Measurements from ENCODE around the gene PRKG1.
A peak's percentile ranks its signal among the peaks of the same experiment; 100 is the strongest.

Gene PRKG1

GRCh38 chr10:51057925-51058324, 16.4 kb upstream of the PRKG1 start:
- Histone ChIP-seq H3K18ac (ENCODE audit: low read length) (no peak overlapping the region), H2BK15ac (replicated peaks; ENCODE audit: low read depth) (no peak overlapping the region), H3K56ac (ENCODE audit: low read length) (no peak overlapping the region), H3K27ac (ENCODE audit: low read depth, low read length) (no peak overlapping the region), H3K27me3 (ENCODE audit: insufficient read depth, low read length, poor library complexity) (no peaks in the 10 kb centered on the region), H3K4me3 (ENCODE audit: low read length) (no peak overlapping the region), H2BK120ac (ENCODE audit: low read depth, low read length) (no peak overlapping the region), H3K9ac (ENCODE audit: low read length) (no peak overlapping the region), H3K23ac (ENCODE audit: low read length) (no peak overlapping the region), H3K79me1 (ENCODE audit: low read length) (no peaks in the 10 kb centered on the region), H2AK5ac (ENCODE audit: low read length) (no peak overlapping the region), H4K5ac (ENCODE audit: low read length) (no peak overlapping the region), H2BK5ac (ENCODE audit: low read length) (no peak overlapping the region), H3K4me1 (ENCODE audit: control insufficient read depth, low read depth, low read length) (no peaks in the 10 kb centered on the region), H3K79me2 (ENCODE audit: control insufficient read depth, insufficient read depth, low read length) (no peaks in the 10 kb centered on the region), H4K8ac (ENCODE audit: low read depth, low read length) (no peak overlapping the region), H3K4ac (ENCODE audit: low read depth, low read length) (no peak overlapping the region), H3K36me3 (ENCODE audit: control insufficient read depth, insufficient read depth, low read length) (no peaks in the 10 kb centered on the region), H3K4me2 (ENCODE audit: low read length) (no peak overlapping the region)
- WGBS (ENCODE audit: extremely low coverage, insufficient coverage, low lambda C conversion rate): no CpG with 5 or more reads among the region's 4 CpGs
- DNase-seq: no peak

DNA sequence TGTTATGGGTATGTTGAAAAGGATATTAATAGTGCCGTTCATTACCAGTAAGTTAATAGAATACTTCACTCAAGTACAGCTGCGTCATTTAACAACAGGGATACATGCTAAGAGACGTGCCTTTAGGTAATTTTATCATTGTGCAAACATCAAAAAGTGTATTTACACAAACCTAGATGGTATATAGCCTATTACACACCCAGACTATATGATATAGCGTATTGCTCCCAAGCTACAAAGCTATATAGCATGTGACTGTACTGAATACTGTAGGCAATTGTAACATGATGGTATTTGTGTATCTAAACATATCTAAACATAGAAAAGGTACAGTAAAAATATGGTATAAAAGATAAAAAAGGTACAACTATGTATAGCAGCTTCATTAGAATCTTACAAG, 11.1 kb upstream of the PRKG1 start:
- Histone ChIP-seq H4K8ac (ENCODE audit: low read depth, low read length) (no peak overlapping the region), H3K9ac (ENCODE audit: low read length) (no peak overlapping the region), H3K79me2 (ENCODE audit: control insufficient read depth, insufficient read depth, low read length) (no peaks in the 10 kb centered on the region), H3K4ac (ENCODE audit: low read depth, low read length) (no peak overlapping the region), H2BK15ac (replicated peaks; ENCODE audit: low read depth) (no peak overlapping the region), H3K27me3 (ENCODE audit: insufficient read depth, low read length, poor library complexity) (no peaks in the 10 kb centered on the region), H3K4me2 (ENCODE audit: low read length) (no peak overlapping the region), H3K79me1 (ENCODE audit: low read length) (no peaks in the 10 kb centered on the region), H3K4me3 (ENCODE audit: low read length) (no peak overlapping the region), H3K4me1 (ENCODE audit: control insufficient read depth, low read depth, low read length) (no peaks in the 10 kb centered on the region), H3K18ac (ENCODE audit: low read length) (no peak overlapping the region), H2AK5ac (ENCODE audit: low read length) (no peak overlapping the region), H3K56ac (ENCODE audit: low read length) (no peak overlapping the region), H2BK5ac (ENCODE audit: low read length) (no peak overlapping the region), H3K27ac (ENCODE audit: low read depth, low read length) (no peak overlapping the region), H3K23ac (ENCODE audit: low read length) (no peak overlapping the region), H4K5ac (ENCODE audit: low read length) (no peak overlapping the region), H3K36me3 (ENCODE audit: control insufficient read depth, insufficient read depth, low read length) (no peaks in the 10 kb centered on the region), H2BK120ac (ENCODE audit: low read depth, low read length) (no peak overlapping the region)
- WGBS (ENCODE audit: extremely low coverage, insufficient coverage, low lambda C conversion rate): no CpG with 5 or more reads among the region's 4 CpGs
- no peak for DNase-seq

- WGBS (ENCODE audit: extremely low coverage, insufficient coverage, low lambda C conversion rate): no CpG with 5 or more reads among the region's 2 CpGs
- no peak overlapping the region for H2BK120ac ChIP-seq (ENCODE audit: low read depth, low read length)
Observed at GRCh38 chr10:51063659-51064535, 10.4 kb upstream of the PRKG1 start.

DNA sequence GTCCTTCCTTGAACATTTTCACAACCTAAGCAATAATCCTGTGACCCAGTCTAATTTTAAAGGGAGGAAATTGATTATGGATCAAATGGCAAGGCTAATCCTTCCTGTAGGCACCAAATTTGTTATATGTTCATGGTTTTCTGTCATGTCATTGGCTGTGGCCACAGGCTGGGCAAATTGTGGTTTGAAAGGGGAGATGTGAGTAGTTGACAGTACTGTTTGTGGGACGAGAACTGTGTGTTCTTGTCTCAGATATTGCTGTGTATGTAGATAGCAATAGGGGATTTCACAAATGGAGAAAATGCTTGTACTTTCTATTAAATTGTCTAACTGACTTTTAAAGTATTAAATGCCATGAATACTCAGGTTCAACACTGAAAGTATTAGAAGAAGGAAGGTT, 8.1 kb upstream of the PRKG1 start:
- Histone ChIP-seq H4K8ac (ENCODE audit: low read depth, low read length) (no peak overlapping the region), H4K5ac (ENCODE audit: low read length) (no peak overlapping the region), H2BK120ac (ENCODE audit: low read depth, low read length) (no peak overlapping the region), H2AK5ac (ENCODE audit: low read length) (no peak overlapping the region), H3K18ac (ENCODE audit: low read length) (no peak overlapping the region), H3K4me3 (ENCODE audit: low read length) (no peak overlapping the region), H3K4ac (ENCODE audit: low read depth, low read length) (no peak overlapping the region), H3K79me1 (ENCODE audit: low read length) (no peaks in the 10 kb centered on the region), H2BK5ac (ENCODE audit: low read length) (no peak overlapping the region), H3K9ac (ENCODE audit: low read length) (no peak overlapping the region), H3K79me2 (ENCODE audit: control insufficient read depth, insufficient read depth, low read length) (no peaks in the 10 kb centered on the region), H3K36me3 (ENCODE audit: control insufficient read depth, insufficient read depth, low read length) (no peaks in the 10 kb centered on the region), H3K27ac (ENCODE audit: low read depth, low read length) (no peak overlapping the region), H3K23ac (ENCODE audit: low read length) (no peak overlapping the region), H3K56ac (ENCODE audit: low read length) (no peak overlapping the region), H3K27me3 (ENCODE audit: insufficient read depth, low read length, poor library complexity) (no peaks in the 10 kb centered on the region), H3K4me1 (ENCODE audit: control insufficient read depth, low read depth, low read length) (no peaks in the 10 kb centered on the region), H2BK15ac (replicated peaks; ENCODE audit: low read depth) (no peak overlapping the region), H3K4me2 (ENCODE audit: low read length) (no peak overlapping the region)
- no peak for DNase-seq
- WGBS (ENCODE audit: extremely low coverage, insufficient coverage, low lambda C conversion rate): no CpG with 5 or more reads among the region's 1 CpG

More at GRCh38 chr10:51063659-51064535, 10.4 kb upstream of the PRKG1 start:
- Histone ChIP-seq H3K18ac (ENCODE audit: low read length) (no peak overlapping the region), H2BK15ac (replicated peaks; ENCODE audit: low read depth) (no peak overlapping the region), H2AK5ac (ENCODE audit: low read length) (no peak overlapping the region), H3K27ac (ENCODE audit: low read depth, low read length) (no peak overlapping the region), H3K4ac (ENCODE audit: low read depth, low read length) (no peak overlapping the region), H3K4me3 (ENCODE audit: low read length) (no peak overlapping the region), H3K4me2 (ENCODE audit: low read length) (no peak overlapping the region), H3K79me1 (ENCODE audit: low read length) (no peaks in the 10 kb centered on the region), H2BK5ac (ENCODE audit: low read length) (no peak overlapping the region), H3K4me1 (ENCODE audit: control insufficient read depth, low read depth, low read length) (no peaks in the 10 kb centered on the region), H3K9ac (ENCODE audit: low read length) (no peak overlapping the region), H4K5ac (ENCODE audit: low read length) (no peak overlapping the region), H3K56ac (ENCODE audit: low read length) (no peak overlapping the region), H3K23ac (ENCODE audit: low read length) (no peak overlapping the region), H3K79me2 (ENCODE audit: control insufficient read depth, insufficient read depth, low read length) (no peaks in the 10 kb centered on the region), H4K8ac (ENCODE audit: low read depth, low read length) (no peak overlapping the region), H3K27me3 (ENCODE audit: insufficient read depth, low read length, poor library complexity) (no peaks in the 10 kb centered on the region), H3K36me3 (ENCODE audit: control insufficient read depth, insufficient read depth, low read length) (no peaks in the 10 kb centered on the region)
- DNase-seq: peak; percentile 28

DNA sequence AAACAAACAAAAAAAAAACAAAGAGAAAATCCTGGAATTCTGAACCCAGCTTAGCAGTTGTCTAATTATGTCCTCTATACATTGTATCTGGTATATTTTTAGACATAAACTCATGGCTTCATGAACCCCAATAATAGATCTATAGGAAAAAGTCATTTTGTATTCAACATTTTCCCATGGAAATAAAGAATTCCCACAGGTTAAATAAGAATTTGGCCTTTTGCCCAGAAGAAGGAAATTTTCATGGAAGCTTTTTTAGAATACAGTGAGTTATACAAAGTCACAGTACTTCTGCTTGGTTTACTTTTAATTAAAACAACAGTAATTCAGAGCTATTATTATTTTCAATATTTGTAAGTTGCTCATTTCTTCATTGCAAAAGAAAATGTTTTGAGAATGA, 2.1 kb upstream of the PRKG1 start:
- H3K36me3 ChIP-seq (ENCODE audit: control insufficient read depth, insufficient read depth, low read length): no peaks in the 10 kb centered on the region
- no peak overlapping the region for H2AK5ac ChIP-seq (ENCODE audit: low read length)
- no peak overlapping the region for H3K27ac ChIP-seq (ENCODE audit: low read depth, low read length)
- no peak overlapping the region for H2BK5ac ChIP-seq (ENCODE audit: low read length)
- H2BK120ac ChIP-seq (ENCODE audit: low read depth, low read length): no peak overlapping the region
- no peak overlapping the region for H2BK15ac ChIP-seq (replicated peaks; ENCODE audit: low read depth)
- H4K8ac ChIP-seq (ENCODE audit: low read depth, low read length): no peak overlapping the region
- H3K27me3 ChIP-seq (ENCODE audit: insufficient read depth, low read length, poor library complexity): no peaks in the 10 kb centered on the region
- H3K4ac ChIP-seq (ENCODE audit: low read depth, low read length): no peak overlapping the region
- H3K4me2 ChIP-seq (ENCODE audit: low read length): no peak overlapping the region
- H3K4me1 ChIP-seq (ENCODE audit: control insufficient read depth, low read depth, low read length): no peaks in the 10 kb centered on the region
- no peaks in the 10 kb centered on the region for H3K79me2 ChIP-seq (ENCODE audit: control insufficient read depth, insufficient read depth, low read length)
- H4K5ac ChIP-seq (ENCODE audit: low read length): no peak overlapping the region
- H3K4me3 ChIP-seq (ENCODE audit: low read length): no peak overlapping the region
- H3K79me1 ChIP-seq (ENCODE audit: low read length): no peaks in the 10 kb centered on the region
- H3K18ac ChIP-seq (ENCODE audit: low read length): no peak overlapping the region
- H3K23ac ChIP-seq (ENCODE audit: low read length): no peak overlapping the region
- no peak overlapping the region for H3K56ac ChIP-seq (ENCODE audit: low read length)
- no peak overlapping the region for H3K9ac ChIP-seq (ENCODE audit: low read length)
- no peak for DNase-seq

DNA sequence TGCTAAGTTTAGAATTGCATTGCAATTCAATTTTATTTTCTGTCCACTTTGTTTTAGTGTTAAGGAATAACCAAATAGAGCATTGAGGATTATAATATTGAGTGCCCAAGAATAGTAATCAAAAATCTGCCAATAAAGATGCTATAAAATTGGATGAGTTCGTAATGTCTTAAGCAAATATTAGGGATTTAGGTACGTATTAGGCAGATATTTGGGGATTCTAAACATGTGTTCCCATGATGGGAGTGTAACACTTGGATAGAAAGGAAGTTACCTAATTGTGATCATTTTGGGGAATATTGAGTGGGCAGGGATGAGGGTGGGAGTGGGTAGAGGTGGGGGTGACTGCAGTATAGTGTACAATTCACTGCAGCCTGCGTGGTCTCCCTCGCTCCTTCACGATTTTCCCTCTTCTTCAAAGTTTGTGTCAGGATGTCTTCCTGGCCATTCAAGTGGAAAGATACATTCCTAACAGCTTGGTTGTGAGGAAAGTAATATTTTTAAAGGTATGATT, 1.3 kb upstream of the PRKG1 start:
- Histone ChIP-seq H2AK5ac (ENCODE audit: low read length) (no peak overlapping the region), H3K23ac (ENCODE audit: low read length) (no peak overlapping the region), H4K8ac (ENCODE audit: low read depth, low read length) (no peak overlapping the region), H2BK120ac (ENCODE audit: low read depth, low read length) (no peak overlapping the region), H2BK15ac (replicated peaks; ENCODE audit: low read depth) (no peak overlapping the region), H3K4me1 (ENCODE audit: control insufficient read depth, low read depth, low read length) (no peaks in the 10 kb centered on the region), H3K27ac (ENCODE audit: low read depth, low read length) (no peak overlapping the region), H3K27me3 (ENCODE audit: insufficient read depth, low read length, poor library complexity) (no peaks in the 10 kb centered on the region), H3K18ac (ENCODE audit: low read length) (no peak overlapping the region), H3K56ac (ENCODE audit: low read length) (no peak overlapping the region), H4K5ac (ENCODE audit: low read length) (no peak overlapping the region), H3K9ac (ENCODE audit: low read length) (no peak overlapping the region), H3K36me3 (ENCODE audit: control insufficient read depth, insufficient read depth, low read length) (no peaks in the 10 kb centered on the region), H3K79me2 (ENCODE audit: control insufficient read depth, insufficient read depth, low read length) (no peaks in the 10 kb centered on the region), H3K4me2 (ENCODE audit: low read length) (no peak overlapping the region), H3K4ac (ENCODE audit: low read depth, low read length) (no peak overlapping the region), H3K4me3 (ENCODE audit: low read length) (no peak overlapping the region), H3K79me1 (ENCODE audit: low read length) (no peaks in the 10 kb centered on the region), H2BK5ac (ENCODE audit: low read length) (no peak overlapping the region)
- no CpG with 5 or more reads among the region's 5 CpGs for WGBS (ENCODE audit: extremely low coverage, insufficient coverage, low lambda C conversion rate)
- DNase-seq: no peak
